Measurements from ENCODE around the gene SH3TC1.
A peak's percentile ranks its signal among the peaks of the same experiment; 100 is the strongest.

SH3TC1 gene

GRCh38 chr4:8273450-8273849, 74.4 kb downstream of the SH3TC1 start:
- FAIRE-seq (no peak), DNase-seq (ENCODE audit: insufficient read length, low spot score) (no peak)

GRCh38 chr4:8274066-8274652, 75.1 kb downstream of the SH3TC1 start:
- no peak for DNase-seq (ENCODE audit: insufficient read length, low spot score)
- FAIRE-seq = no peak

GRCh38 chr4:8274765-8275547, 75.9 kb downstream of the SH3TC1 start:
- FAIRE-seq (peak; percentile 9), DNase-seq (ENCODE audit: insufficient read length, low spot score) (peak; percentile 27)

DNA sequence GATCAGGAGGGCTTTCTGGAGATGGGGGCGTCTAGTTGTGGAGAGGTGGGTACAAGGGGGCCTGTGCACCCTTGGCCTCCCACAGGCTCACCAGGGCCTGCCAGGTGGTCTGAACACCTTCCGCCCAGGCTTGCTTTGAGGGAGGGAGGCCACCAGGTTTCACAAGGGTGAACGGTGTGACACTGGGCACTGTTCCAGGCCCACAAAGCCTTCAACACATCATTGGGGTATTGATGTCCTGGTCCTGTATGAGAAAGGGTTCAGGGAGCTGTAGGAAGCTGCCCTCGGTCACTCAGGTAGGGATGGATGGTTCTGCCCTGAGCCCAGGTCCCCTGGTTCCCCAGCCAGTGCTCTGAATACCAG, 76.4 kb downstream of the SH3TC1 start:
- DNase-seq (ENCODE audit: insufficient read length, low spot score) = no peak

DNA sequence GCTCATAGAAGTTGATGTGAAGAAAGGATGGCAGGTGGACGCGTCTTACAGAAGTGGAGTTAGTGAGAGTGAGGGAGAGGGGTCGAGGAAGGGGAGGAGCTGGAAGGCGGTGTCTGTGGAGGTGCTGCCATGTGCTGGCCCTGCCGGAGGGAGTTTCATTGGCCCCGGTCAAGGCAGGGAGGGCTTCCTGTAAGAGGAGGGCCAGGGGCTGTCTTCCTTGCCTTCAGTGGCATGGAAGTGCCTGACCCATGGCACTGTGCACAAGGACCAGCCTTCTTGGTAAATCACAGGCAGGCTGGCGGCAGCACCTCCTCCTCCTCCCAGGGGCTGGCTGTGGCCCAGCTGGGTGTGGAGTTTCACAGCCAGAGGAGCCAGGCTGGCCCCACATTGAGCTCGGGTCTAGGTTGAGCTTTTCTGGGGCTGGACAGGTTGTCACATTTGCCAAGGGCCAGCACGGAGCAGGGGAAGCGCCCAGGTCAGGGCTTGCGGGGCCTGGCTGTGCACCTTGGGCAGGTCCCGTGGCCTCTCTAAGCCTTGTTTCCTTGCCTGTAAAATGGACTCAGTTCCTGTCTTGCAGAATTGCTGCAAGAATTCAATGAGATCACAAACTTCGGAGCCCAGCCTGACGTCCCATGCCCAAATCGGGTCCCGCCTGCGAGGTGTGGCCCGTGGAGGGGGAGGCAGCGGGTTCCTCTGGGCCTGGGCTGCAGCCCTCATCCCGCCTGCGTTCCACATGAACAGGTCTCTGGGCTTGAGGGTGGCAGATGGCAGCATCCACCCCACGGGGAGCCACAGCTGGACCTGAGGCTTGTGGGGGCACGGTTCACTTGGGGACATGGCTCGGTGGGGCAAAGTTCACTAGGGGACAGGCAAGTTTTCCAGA, 77.5 kb downstream of the SH3TC1 start:
- no peak for DNase-seq (ENCODE audit: insufficient read length, low spot score)
- peak; percentile 62 for FAIRE-seq

More for the DNA sequence above, 76.4 kb downstream of the SH3TC1 start:
- no peak for FAIRE-seq

DNA sequence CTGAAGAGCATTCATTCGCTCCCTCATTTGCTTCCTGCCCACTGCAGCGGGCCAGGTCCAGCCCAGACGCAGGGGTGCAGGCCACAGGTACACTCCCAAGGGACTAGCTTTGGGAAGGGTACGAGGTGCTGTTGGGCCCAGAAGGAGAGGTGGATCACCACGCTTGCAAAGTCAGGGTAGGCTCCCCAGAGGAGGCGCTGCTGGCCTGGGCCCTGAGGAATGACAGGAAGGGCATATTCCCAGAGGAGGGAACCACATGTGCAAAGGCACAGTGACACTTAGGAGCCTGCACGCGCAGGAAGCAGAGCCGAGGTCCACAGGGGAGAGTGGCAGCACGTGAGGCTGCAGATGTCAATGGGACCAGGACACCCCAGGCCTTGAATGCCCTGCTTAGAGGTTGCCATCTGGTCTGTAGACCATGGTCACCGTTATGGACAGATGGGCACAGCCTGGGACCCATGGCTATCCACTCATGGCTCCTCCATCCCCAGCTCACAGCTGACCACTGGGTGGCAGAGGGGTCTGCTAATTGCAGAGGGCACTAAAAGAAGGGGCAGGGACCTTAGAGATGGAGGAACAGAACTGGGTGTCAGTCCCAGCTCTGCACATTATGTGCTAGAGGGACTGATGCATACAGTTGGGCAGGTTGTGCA, 78.4 kb downstream of the SH3TC1 start:
- DNase-seq (ENCODE audit: insufficient read length, low spot score) = no peak
- peak; percentile 36 for FAIRE-seq

DNA sequence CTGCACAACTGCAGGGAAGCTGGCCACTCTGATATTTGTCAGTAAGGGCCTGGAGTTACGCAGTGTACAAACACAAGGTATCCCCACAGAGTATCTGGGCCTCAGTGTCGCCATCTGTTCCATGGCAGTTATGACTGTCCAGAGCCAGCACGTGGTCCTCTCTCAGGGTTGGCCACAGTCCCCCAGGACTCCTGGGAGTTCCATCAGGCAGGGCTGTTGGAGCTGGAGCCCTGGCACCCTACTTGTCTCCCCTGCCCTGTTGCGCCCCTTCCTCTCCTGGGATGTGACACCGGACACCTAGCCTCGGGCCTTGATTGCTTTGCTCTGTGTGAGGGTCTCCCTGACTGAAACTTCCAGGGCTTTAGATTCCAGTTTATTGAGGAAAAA, 78.9 kb downstream of the SH3TC1 start:
- no peak for DNase-seq (ENCODE audit: insufficient read length, low spot score)
- FAIRE-seq = no peak

DNA sequence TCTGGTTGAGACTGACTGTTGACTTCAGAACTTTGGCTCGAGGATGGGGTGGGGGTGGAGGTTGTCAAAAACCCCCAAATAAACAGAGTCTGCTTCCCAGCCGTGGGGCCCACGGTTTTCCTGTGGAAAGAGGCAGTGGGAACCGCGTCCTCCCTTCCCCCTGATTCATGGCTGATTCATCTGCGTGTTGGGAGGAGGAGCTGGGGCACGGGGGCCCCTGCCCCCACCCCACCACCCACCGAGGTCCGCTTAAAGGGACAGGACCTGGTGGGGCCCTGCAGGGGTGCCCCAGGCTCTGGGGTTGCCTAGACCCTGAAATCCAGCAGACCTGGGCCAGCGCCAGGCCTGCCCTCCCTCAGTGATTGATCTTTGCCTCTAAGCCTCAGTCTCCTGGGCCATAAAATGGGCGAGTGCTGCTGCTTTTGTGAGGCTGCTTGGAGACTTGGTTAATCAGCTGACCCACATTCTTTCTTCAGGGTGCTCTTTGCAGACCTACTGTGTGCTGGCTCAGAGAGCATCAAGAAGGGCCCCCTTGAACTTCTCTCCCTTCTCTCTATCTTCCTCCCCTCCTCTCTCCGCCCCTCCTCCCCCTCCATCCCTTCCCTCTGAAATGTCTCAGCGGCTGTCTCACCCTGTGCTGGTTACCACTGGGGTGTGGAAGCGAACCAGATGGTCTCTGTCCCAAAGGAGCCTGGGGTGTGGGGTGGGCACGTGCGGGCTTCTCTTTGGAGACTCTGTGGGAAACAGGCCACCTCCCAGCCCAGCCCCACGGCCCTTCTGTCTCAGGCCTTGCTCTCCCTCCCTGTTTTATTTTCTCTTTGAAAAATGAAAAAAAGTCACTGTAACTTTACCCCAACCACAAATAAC, 79.6 kb downstream of the SH3TC1 start:
- FAIRE-seq = no peak
- DNase-seq (ENCODE audit: insufficient read length, low spot score) = peak; percentile 77

- DNase-seq (ENCODE audit: insufficient read length, low spot score) (no peak), FAIRE-seq (no peak)
Measured at GRCh38 chr4:8279321-8280157, 80.4 kb downstream of the SH3TC1 start.

DNA sequence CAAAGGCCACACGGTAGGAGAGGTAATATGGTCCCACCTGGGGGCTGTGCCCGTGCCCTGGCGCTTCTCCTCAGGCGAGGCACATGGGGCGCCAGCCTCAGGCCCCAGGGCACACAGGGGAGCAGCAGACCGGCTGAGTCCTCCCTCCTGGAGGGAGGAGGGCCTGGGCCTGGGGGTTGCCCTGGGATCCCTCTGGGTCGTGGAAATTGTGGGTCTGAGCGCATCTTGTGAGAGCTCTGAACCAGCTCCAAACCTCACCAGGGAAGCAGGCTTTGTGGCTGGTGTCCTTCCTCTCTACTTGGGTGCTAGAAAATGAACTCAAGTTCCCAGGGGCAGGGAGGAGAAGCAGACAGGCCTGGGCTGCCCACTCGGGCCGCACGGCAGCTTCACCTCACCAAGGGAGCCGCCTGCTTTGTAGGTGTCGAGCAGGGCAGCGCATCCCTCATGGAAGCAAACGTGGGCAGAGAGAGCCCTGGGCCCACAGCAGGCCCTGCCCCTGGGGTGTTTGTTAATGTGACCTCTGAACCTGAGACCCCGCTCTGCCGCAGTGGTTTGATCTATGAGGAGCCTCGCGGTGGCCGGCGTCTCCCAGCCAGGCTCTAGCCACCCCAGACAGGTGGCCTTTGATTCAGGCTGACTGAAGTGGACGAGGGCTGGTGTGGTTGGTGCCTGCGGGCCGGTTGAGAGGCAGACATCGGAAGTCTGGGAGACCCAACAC, 81.2 kb downstream of the SH3TC1 start:
- FAIRE-seq (no peak), DNase-seq (ENCODE audit: insufficient read length, low spot score) (no peak)

- DNase-seq (ENCODE audit: insufficient read length, low spot score) (no peak), FAIRE-seq (no peak)
Measured at GRCh38 chr4:8280876-8281440, 81.9 kb downstream of the SH3TC1 start.

GRCh38 chr4:8281519-8282133, 82.5 kb downstream of the SH3TC1 start:
- DNase-seq (ENCODE audit: insufficient read length, low spot score) (no peak), FAIRE-seq (no peak)

GRCh38 chr4:8282134-8282641, 83.1 kb downstream of the SH3TC1 start:
- FAIRE-seq = no peak
- no peak for DNase-seq (ENCODE audit: insufficient read length, low spot score)

GRCh38 chr4:8282742-8283141, 83.7 kb downstream of the SH3TC1 start:
- no peak for FAIRE-seq
- no peak for DNase-seq (ENCODE audit: insufficient read length, low spot score)

GRCh38 chr4:8283161-8283560, 84.1 kb downstream of the SH3TC1 start:
- DNase-seq (ENCODE audit: insufficient read length, low spot score) (no peak), FAIRE-seq (no peak)

GRCh38 chr4:8283631-8284121, 84.6 kb downstream of the SH3TC1 start:
- DNase-seq (ENCODE audit: insufficient read length, low spot score) (no peak), FAIRE-seq (no peak)

DNA sequence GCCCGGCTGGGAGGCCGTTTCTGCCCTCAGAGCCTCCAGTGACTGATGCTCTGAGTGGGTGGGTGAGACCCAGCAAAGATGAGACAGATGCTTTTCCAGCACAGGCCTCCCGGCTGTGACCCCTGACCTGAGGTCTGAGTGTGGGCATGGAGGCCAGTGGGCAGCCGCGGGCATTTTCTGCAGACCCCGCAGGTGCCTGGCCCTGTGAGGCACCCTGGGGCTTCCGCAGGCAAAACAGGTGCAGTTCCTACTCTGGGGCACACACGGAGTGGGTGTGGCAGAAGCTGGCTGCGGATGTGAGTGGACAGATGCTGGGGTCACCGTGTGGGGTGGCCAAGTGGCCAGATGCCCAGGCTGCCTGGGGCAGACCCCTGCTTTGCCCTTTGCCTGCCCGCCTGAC, 85.3 kb downstream of the SH3TC1 start:
- no peak for FAIRE-seq
- no peak for DNase-seq (ENCODE audit: insufficient read length, low spot score)
